ENCODE measurements around the gene ACAA1. TPM values are rescaled to one million over a fixed set of nuclear protein-coding genes. Genes with fewer than 3 reads are reported as not detected.

The ACAA1 gene
- total RNA-seq, 3 donors from 2014 or later (not counting 1 experiment from before 2014, with no cell fraction given) = 79.4 to 101 (median 93.9) TPM

DNA sequence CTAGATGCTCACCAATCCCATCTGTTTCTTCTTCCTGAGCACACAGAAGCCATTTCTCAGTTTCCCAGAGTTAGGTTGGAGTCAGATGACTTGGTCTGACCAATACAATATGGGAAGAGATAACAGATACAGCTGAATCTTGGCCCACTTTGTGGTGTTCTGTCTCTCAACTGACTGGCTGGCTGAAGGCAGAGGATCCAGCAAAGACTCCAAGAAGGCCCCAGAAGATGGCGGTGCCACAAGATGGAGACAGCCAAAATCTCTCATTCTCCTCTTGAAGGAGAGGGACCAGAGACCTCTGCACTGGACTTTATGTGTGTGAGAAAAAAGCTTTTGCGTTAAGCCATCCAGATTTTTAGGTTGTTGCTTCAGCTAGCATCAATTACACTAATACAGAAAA lies 20.2 kb upstream of the ACAA1 start:
- Histone ChIP-seq H3K27me3 (ENCODE audit: control insufficient read depth, insufficient read depth, low read length) (no peaks in the 10 kb centered on the region), H3K9me3 (ENCODE audit: control insufficient read depth, insufficient read depth, low read length) (no peaks in the 10 kb centered on the region), H3K27ac (ENCODE audit: low read length) (no peak overlapping the region), H3K4me1 (ENCODE audit: control insufficient read depth, insufficient read depth, low read length) (peaks cover 3% of the 10 kb centered on the region), H3K4me3 (ENCODE audit: low read length) (no peak overlapping the region), H3K36me3 (ENCODE audit: control insufficient read depth, insufficient read depth, low read length) (no peaks in the 10 kb centered on the region)
- Mint-ChIP-seq H3K27ac (no peak overlapping the region), H3K4me1 (peaks cover under 1 to 6% of the 10 kb centered on the region in 2 donors), H3K36me3 (no peaks in the 10 kb centered on the region), H3K27me3 (ENCODE audit: low read depth in 2 of 2) (no peaks in the 10 kb centered on the region), H3K9me3 (no peaks in the 10 kb centered on the region), H3K4me3 (no peak overlapping the region)
- ATAC-seq (no peak), DNase-seq (no peak)
- WGBS (ENCODE audit: insufficient coverage) = 95% methylated on average over 2 of the region's 2 CpGs
- intact Hi-C loops (cut with micrococcal nuclease) = no loop called here
- TF ChIP-seq, protein P1, sequence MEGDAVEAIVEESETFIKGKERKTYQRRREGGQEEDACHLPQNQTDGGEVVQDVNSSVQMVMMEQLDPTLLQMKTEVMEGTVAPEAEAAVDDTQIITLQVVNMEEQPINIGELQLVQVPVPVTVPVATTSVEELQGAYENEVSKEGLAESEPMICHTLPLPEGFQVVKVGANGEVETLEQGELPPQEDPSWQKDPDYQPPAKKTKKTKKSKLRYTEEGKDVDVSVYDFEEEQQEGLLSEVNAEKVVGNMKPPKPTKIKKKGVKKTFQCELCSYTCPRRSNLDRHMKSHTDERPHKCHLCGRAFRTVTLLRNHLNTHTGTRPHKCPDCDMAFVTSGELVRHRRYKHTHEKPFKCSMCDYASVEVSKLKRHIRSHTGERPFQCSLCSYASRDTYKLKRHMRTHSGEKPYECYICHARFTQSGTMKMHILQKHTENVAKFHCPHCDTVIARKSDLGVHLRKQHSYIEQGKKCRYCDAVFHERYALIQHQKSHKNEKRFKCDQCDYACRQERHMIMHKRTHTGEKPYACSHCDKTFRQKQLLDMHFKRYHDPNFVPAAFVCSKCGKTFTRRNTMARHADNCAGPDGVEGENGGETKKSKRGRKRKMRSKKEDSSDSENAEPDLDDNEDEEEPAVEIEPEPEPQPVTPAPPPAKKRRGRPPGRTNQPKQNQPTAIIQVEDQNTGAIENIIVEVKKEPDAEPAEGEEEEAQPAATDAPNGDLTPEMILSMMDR (IDR thresholded peaks at IDR 0.05) = no peak

DNA sequence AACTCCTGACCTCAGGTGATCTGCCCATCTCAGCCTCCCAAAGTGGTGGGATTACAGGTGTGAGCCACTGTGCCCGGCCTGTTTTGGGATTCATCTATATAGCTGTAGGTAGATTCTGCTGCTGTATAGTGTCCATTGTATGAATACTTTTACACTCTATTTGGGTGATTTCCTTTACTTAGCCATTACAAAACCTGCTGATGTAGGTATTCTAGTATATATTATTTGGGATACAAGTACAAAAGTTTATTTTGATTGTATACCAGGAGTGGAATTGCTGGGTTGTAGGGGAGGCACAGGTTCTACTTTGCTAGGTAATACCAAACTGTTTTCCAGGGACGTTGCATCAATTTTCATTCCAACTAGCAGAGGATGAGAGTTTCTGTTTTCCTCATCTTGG lies 18.9 kb upstream of the ACAA1 start:
- DNase-seq = no peak
- H3K4me1 Mint-ChIP-seq = peaks cover 11 to 19% of the 10 kb centered on the region in 2 donors
- no peaks in the 10 kb centered on the region for H3K36me3 Mint-ChIP-seq
- TF ChIP-seq, protein P1 (IDR thresholded peaks at IDR 0.05) = no peak
- ATAC-seq = no peak
- 93% methylated on average over 1 of the region's 2 CpGs for WGBS (ENCODE audit: insufficient coverage)
- H3K27me3 Mint-ChIP-seq (ENCODE audit: low read depth in 2 of 2) = no peaks in the 10 kb centered on the region
- H3K9me3 ChIP-seq (ENCODE audit: control insufficient read depth, insufficient read depth, low read length) = no peaks in the 10 kb centered on the region
- H3K9me3 Mint-ChIP-seq = no peaks in the 10 kb centered on the region
- H3K4me1 ChIP-seq (ENCODE audit: control insufficient read depth, insufficient read depth, low read length) = peaks cover 14% of the 10 kb centered on the region
- no peaks in the 10 kb centered on the region for H3K27me3 ChIP-seq (ENCODE audit: control insufficient read depth, insufficient read depth, low read length)
- H3K27ac ChIP-seq (ENCODE audit: low read length) = no peak overlapping the region
- H3K36me3 ChIP-seq (ENCODE audit: control insufficient read depth, insufficient read depth, low read length) = no peaks in the 10 kb centered on the region
- intact Hi-C loops (cut with micrococcal nuclease) = no loop called here
- no peak overlapping the region for H3K27ac Mint-ChIP-seq
- H3K4me3 ChIP-seq (ENCODE audit: low read length) = no peak overlapping the region
- no peak overlapping the region for H3K4me3 Mint-ChIP-seq

DNA sequence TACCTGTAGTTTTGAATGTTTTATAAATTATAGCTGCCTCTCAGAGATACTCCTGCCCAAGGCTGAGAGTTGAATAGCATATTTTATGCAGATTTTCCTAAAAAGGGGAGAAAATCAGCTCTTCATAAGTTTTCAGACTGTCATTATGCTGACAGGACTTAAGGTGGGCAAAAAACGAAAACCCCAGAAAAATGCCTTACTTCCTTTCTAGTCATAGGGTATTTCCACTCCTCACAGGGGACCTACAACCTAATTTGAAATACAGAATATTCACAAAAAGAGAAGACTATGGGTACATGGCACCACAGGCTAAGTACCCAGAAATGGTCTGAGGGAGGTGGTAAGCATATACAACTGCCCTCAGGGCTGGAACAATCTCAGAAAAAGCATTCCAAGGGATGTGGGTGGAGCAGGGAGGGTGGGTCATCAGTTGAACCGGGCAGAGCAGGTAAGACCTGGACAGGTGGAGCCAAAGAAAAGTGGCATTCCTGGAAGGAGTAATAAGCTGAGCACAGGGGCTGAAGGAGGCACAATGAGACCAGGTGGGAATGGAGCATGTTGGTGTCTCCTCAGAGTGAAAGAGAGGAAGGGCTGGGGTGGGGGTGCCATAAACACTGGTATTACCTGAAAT lies 17.8 kb upstream of the ACAA1 start:
- Mint-ChIP-seq H3K9me3 (no peaks in the 10 kb centered on the region), H3K4me3 (no peak overlapping the region), H3K4me1 (peaks cover 11 to 21% of the 10 kb centered on the region in 2 donors), H3K27me3 (ENCODE audit: low read depth in 2 of 2) (no peaks in the 10 kb centered on the region), H3K36me3 (no peaks in the 10 kb centered on the region), H3K27ac (no peak overlapping the region)
- H3K4me3 ChIP-seq (ENCODE audit: low read length) = no peak overlapping the region
- H3K27ac ChIP-seq (ENCODE audit: low read length) = no peak overlapping the region
- 58% methylated on average over 2 of the region's 2 CpGs for WGBS (ENCODE audit: insufficient coverage)
- no peak for DNase-seq
- no peaks in the 10 kb centered on the region for H3K27me3 ChIP-seq (ENCODE audit: control insufficient read depth, insufficient read depth, low read length)
- intact Hi-C loops (cut with micrococcal nuclease) = no loop called here
- H3K36me3 ChIP-seq (ENCODE audit: control insufficient read depth, insufficient read depth, low read length) = no peaks in the 10 kb centered on the region
- TF ChIP-seq, protein P1 (IDR thresholded peaks at IDR 0.05) = no peak
- ATAC-seq = no peak
- H3K4me1 ChIP-seq (ENCODE audit: control insufficient read depth, insufficient read depth, low read length) = peaks cover 14% of the 10 kb centered on the region
- no peaks in the 10 kb centered on the region for H3K9me3 ChIP-seq (ENCODE audit: control insufficient read depth, insufficient read depth, low read length)

DNA sequence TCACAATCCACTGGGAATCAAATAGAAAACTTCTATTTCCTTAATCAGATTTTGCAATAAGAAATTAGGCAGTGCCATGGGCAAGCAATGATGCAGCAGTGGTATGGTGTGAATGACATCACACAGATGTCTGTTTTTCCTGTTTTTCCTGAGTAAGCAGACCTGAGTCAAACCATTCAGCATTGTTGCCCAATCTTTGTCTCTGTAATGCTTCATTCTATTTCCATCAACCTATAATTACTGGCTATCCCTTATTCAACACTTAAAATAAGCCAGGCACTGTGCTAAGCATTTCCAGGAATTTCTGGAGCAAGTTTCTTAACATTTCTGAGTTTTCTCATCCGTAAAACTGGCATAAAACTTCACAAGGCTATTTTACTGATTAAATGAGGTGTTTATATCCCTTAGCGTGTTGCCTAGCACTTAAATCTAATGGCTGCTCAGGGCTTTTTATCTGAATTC lies 17.1 kb upstream of the ACAA1 start:
- ATAC-seq (no peak), DNase-seq (no peak)
- Mint-ChIP-seq H3K4me3 (no peak overlapping the region), H3K27ac (peak overlapping the region in 1 of 2 donors; percentile 31), H3K9me3 (no peaks in the 10 kb centered on the region), H3K36me3 (no peaks in the 10 kb centered on the region), H3K27me3 (ENCODE audit: low read depth in 2 of 2) (no peaks in the 10 kb centered on the region), H3K4me1 (peaks cover 11 to 21% of the 10 kb centered on the region in 2 donors)
- Histone ChIP-seq H3K4me3 (ENCODE audit: low read length) (no peak overlapping the region), H3K27ac (ENCODE audit: low read length) (no peak overlapping the region), H3K36me3 (ENCODE audit: control insufficient read depth, insufficient read depth, low read length) (no peaks in the 10 kb centered on the region), H3K9me3 (ENCODE audit: control insufficient read depth, insufficient read depth, low read length) (no peaks in the 10 kb centered on the region), H3K4me1 (ENCODE audit: control insufficient read depth, insufficient read depth, low read length) (peaks cover 14% of the 10 kb centered on the region), H3K27me3 (ENCODE audit: control insufficient read depth, insufficient read depth, low read length) (no peaks in the 10 kb centered on the region)
- intact Hi-C loops (cut with micrococcal nuclease) = no loop called here
- WGBS (ENCODE audit: insufficient coverage) = 86% methylated on average over 2 of the region's 2 CpGs
- TF ChIP-seq, protein P1 (IDR thresholded peaks at IDR 0.05) = no peak
